GM12865 (cell line): Measurements from ENCODE around the gene DYDC2.

Experiments used
- DNase-seq: peaks from one replicate; pipeline ENCODE4 v3.0.0; 2010; ENCODE audit warnings: low read depth
- H3K4me3 ChIP-seq: 2 replicates; pipeline ENCODE4 v1.5.1; 2011; ENCODE audit warnings: mild to moderate bottlenecking, low read depth, low read length, control low read depth
- CTCF ChIP-seq: IDR thresholded peaks from 2 replicates; pipeline ENCODE4 v1.5.1; 2011; ENCODE audit warnings: low read length, control low read depth, low read depth, inconsistent platforms; ENCODE audit not compliant: insufficient read depth; ENCODE audit errors: missing control alignments

Gene DYDC2

GRCh38 chr10:80390740-80391139 lies 34.2 kb downstream of the DYDC2 start:
- DNase-seq, result no peak
- H3K4me3 ChIP-seq, result no peak overlapping the region
- TF ChIP-seq CTCF, result no peak

GRCh38 chr10:80392250-80392649 lies 35.7 kb downstream of the DYDC2 start:
- TF ChIP-seq CTCF, result no peak
- no peak for DNase-seq

GRCh38 chr10:80394358-80394916 lies 37.9 kb downstream of the DYDC2 start:
- DNase-seq, result no peak
- TF ChIP-seq CTCF, result no peak
- no peak overlapping the region for H3K4me3 ChIP-seq

More at GRCh38 chr10:80392250-80392649, 35.7 kb downstream of the DYDC2 start:
- no peak overlapping the region for H3K4me3 ChIP-seq

GRCh38 chr10:80397014-80397413 lies 40.4 kb downstream of the DYDC2 start:
- DNase-seq, result no peak
- TF ChIP-seq CTCF, result no peak

GRCh38 chr10:80400136-80400804 lies 43.7 kb downstream of the DYDC2 start:
- no peak overlapping the region for H3K4me3 ChIP-seq
- no peak for TF ChIP-seq CTCF
- no peak for DNase-seq

More at GRCh38 chr10:80397014-80397413, 40.4 kb downstream of the DYDC2 start:
- no peak overlapping the region for H3K4me3 ChIP-seq

GRCh38 chr10:80405035-80405434 lies 48.5 kb downstream of the DYDC2 start:
- no peak overlapping the region for H3K4me3 ChIP-seq
- no peak for DNase-seq
- no peak for TF ChIP-seq CTCF

GRCh38 chr10:80405626-80406025 lies 49.0 kb downstream of the DYDC2 start:
- TF ChIP-seq CTCF, result no peak
- no peak overlapping the region for H3K4me3 ChIP-seq
- peak; percentile 34 for DNase-seq
